Measurements from ENCODE around the gene DHRSX. TPM values are rescaled to one million over a fixed set of nuclear protein-coding genes. Genes with fewer than 3 reads are reported as not detected.
"Not testable (repeated sequence)": the region's sequence is repeated elsewhere in the genome, so short reads cannot be mapped to it uniquely, and the experiment has no call there.

DHRSX gene
- total and polyA plus RNA-seq, 7 experiments from 2014 or later: 15.0 to 26.2 (median 17.6) TPM

DNA sequence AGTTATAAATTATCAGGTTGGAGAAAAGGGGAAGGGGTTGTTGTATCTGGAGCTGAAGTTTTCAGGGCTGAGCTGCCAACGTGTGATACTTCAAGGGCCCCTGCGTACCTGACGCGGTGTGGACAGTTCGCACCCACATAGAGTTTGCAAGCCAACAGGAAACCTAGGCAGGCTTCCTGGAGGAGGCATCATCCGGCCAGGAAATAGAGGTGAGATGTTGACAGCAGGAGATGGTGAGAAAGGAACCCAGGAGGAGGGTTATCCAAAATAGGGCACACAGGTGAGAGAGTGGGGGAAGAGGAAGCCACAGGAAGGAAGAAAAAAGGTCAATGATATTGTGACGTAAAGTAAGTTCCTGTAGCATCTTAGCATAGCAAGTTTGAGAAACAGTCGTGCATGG is 127.2 kb downstream of the DHRSX start:
- Mint-ChIP-seq H3K27ac (peak overlapping the region in 3 of 9 donors; percentile 32 to 64 (median 34)), H3K9me3 (peaks cover 0 to 5% (median 0%) of the 10 kb centered on the region in 11 donors), H3K4me3 (peak overlapping the region in 1 of 10 donors; percentile 3), H3K4me1 (peaks cover 0 to 8% (median 6%) of the 10 kb centered on the region in 7 donors), H3K36me3 (peaks cover 15 to 58% (median 44%) of the 10 kb centered on the region in 5 donors), H3K27me3 (no peaks in the 10 kb centered on the region)
- Histone ChIP-seq H3K4me3 (ENCODE audit: low read length) (no peak overlapping the region), H3K27me3 (ENCODE audit: control insufficient read depth in 2 of 2, insufficient read depth in 2 of 2, low read length in 2 of 2) (no peaks in the 10 kb centered on the region), H3K27ac (ENCODE audit: low read depth, low read length) (no peak overlapping the region), H3K4me1 (ENCODE audit: control insufficient read depth in 2 of 2, insufficient read depth in 2 of 2, low read length in 2 of 2) (peaks cover 0 to 10% of the 10 kb centered on the region in 2 donors), H3K9me3 (ENCODE audit: control insufficient read depth in 2 of 3, low read length in 3 of 3) (no peaks in the 10 kb centered on the region), H3K36me3 (ENCODE audit: control insufficient read depth in 2 of 3, insufficient read depth in 3 of 3, low read length in 3 of 3) (peaks cover 0 to 6% (median 0%) of the 10 kb centered on the region in 3 experiments)
- intact Hi-C loops (cut with micrococcal nuclease): no loop called here
- CTCF ChIA-PET: no interaction called here
- DNase-seq (peak in 1 of 9 donors; percentile 11), ATAC-seq (no peak)
- POLR2A ChIA-PET: no interaction called here

GRCh38 chrX:2371026-2371711 is 129.6 kb downstream of the DHRSX start:
- Mint-ChIP-seq H3K27me3 (no peaks in the 10 kb centered on the region), H3K4me3 (no peak overlapping the region), H3K4me1 (peaks cover 0 to 6% (median 4%) of the 10 kb centered on the region in 7 donors), H3K27ac (no peak overlapping the region), H3K36me3 (peaks cover 15 to 55% (median 31%) of the 10 kb centered on the region in 5 donors), H3K9me3 (peaks cover 0 to 5% (median 0%) of the 10 kb centered on the region in 11 donors)
- ATAC-seq (no peak), DNase-seq (no peak)
- intact Hi-C loops (cut with micrococcal nuclease): no loop called here
- peaks cover 0 to 6% (median 0%) of the 10 kb centered on the region in 3 experiments for H3K36me3 ChIP-seq (ENCODE audit: control insufficient read depth in 2 of 3, insufficient read depth in 3 of 3, low read length in 3 of 3)
- H3K4me3 ChIP-seq (ENCODE audit: low read length): no peak overlapping the region
- H3K27ac ChIP-seq (ENCODE audit: low read depth, low read length): no peak overlapping the region
- H3K4me1 ChIP-seq (ENCODE audit: control insufficient read depth in 2 of 2, insufficient read depth in 2 of 2, low read length in 2 of 2): peaks cover 0 to 10% of the 10 kb centered on the region in 2 donors
- ChIA-PET CTCF (no interaction called here), POLR2A (no interaction called here)
- no peaks in the 10 kb centered on the region for H3K9me3 ChIP-seq (ENCODE audit: control insufficient read depth in 2 of 3, low read length in 3 of 3)
- no peaks in the 10 kb centered on the region for H3K27me3 ChIP-seq (ENCODE audit: control insufficient read depth in 2 of 2, insufficient read depth in 2 of 2, low read length in 2 of 2)

DNA sequence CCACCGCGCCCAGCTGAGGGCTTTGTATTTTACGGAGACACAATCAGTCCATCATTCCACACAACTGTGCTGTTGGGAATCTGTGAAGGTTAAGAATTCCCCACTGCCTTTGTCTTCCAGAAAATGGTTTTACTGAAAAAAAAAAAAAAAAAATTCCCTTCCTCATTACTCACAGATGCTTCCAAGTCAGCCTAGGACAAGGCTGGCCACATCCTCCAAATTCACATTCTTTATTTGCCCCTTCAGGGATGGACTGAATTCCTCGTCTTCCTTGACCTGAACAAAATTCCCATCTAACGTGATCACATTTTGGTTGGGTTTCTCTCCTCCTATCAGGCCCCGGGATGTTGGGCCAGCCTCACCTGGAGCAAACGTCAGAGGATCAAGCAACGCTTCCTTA is 130.3 kb downstream of the DHRSX start:
- Histone ChIP-seq H3K27ac (ENCODE audit: low read depth, low read length) (no peak overlapping the region), H3K27me3 (ENCODE audit: control insufficient read depth in 2 of 2, insufficient read depth in 2 of 2, low read length in 2 of 2) (no peaks in the 10 kb centered on the region), H3K4me3 (ENCODE audit: low read length) (no peak overlapping the region), H3K9me3 (ENCODE audit: control insufficient read depth in 2 of 3, low read length in 3 of 3) (no peaks in the 10 kb centered on the region), H3K4me1 (ENCODE audit: control insufficient read depth in 2 of 2, insufficient read depth in 2 of 2, low read length in 2 of 2) (peaks cover 0 to 10% of the 10 kb centered on the region in 2 donors), H3K36me3 (ENCODE audit: control insufficient read depth in 2 of 3, insufficient read depth in 3 of 3, low read length in 3 of 3) (peaks cover 0 to 6% (median 0%) of the 10 kb centered on the region in 3 experiments)
- Mint-ChIP-seq H3K27me3 (no peaks in the 10 kb centered on the region), H3K9me3 (peaks cover 0 to 9% (median 0%) of the 10 kb centered on the region in 11 donors), H3K4me1 (peaks cover 0 to 6% (median 4%) of the 10 kb centered on the region in 7 donors), H3K27ac (no peak overlapping the region), H3K4me3 (no peak overlapping the region), H3K36me3 (peaks cover 15 to 55% (median 31%) of the 10 kb centered on the region in 5 donors)
- DNase-seq (no peak), ATAC-seq (no peak)
- ChIA-PET POLR2A (no interaction called here), CTCF (no interaction called here)
- intact Hi-C loops (cut with micrococcal nuclease): no loop called here

DNA sequence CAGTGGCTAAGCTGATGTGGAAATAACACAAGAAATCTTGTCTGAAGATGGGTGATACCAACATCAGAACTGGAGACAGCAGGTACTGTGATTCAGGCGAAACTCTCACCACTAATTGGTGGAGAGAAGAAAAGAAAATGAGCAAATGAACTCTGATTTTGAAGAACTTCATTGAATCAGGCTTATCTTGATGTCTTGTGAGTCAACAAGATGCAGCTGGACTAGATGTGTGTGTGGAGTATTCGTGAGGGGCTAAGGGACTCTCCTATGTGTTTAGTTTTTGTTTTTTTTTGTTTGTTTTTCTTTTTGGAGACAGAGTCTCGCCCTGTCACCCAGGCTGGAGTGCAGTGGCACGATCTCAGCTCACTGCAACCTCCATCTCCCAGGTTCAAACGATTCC is 131.6 kb downstream of the DHRSX start:
- Mint-ChIP-seq H3K27me3 (no peaks in the 10 kb centered on the region), H3K36me3 (peaks cover 15 to 54% (median 38%) of the 10 kb centered on the region in 5 donors), H3K4me1 (peaks cover 0 to 6% (median 4%) of the 10 kb centered on the region in 7 donors), H3K9me3 (peaks cover 0 to 16% (median 4%) of the 10 kb centered on the region in 11 donors), H3K4me3 (no peak overlapping the region), H3K27ac (no peak overlapping the region)
- CTCF ChIA-PET: no interaction called here
- Histone ChIP-seq H3K27ac (ENCODE audit: low read depth, low read length) (no peak overlapping the region), H3K4me1 (ENCODE audit: control insufficient read depth in 2 of 2, insufficient read depth in 2 of 2, low read length in 2 of 2) (peaks cover 0 to 10% of the 10 kb centered on the region in 2 donors), H3K4me3 (ENCODE audit: low read length) (no peak overlapping the region), H3K36me3 (ENCODE audit: control insufficient read depth in 2 of 3, insufficient read depth in 3 of 3, low read length in 3 of 3) (peaks cover 0 to 6% (median 0%) of the 10 kb centered on the region in 3 experiments), H3K9me3 (ENCODE audit: control insufficient read depth in 2 of 3, low read length in 3 of 3) (no peaks in the 10 kb centered on the region), H3K27me3 (ENCODE audit: control insufficient read depth in 2 of 2, insufficient read depth in 2 of 2, low read length in 2 of 2) (no peaks in the 10 kb centered on the region)
- POLR2A ChIA-PET: no interaction called here
- ATAC-seq: no peak
- no peak for DNase-seq
- intact Hi-C loops (cut with micrococcal nuclease): no loop called here

- Mint-ChIP-seq H3K27me3 (no peaks in the 10 kb centered on the region), H3K36me3 (peaks cover 15 to 51% (median 44%) of the 10 kb centered on the region in 5 donors), H3K27ac (no peak overlapping the region), H3K9me3 (peaks cover 7 to 42% (median 20%) of the 10 kb centered on the region in 11 donors), H3K4me3 (no peak overlapping the region), H3K4me1 (peaks cover 0 to 21% (median 0%) of the 10 kb centered on the region in 7 donors)
- intact Hi-C loops (cut with micrococcal nuclease): no loop called here
- Histone ChIP-seq H3K27me3 (ENCODE audit: control insufficient read depth in 2 of 2, insufficient read depth in 2 of 2, low read length in 2 of 2) (no peaks in the 10 kb centered on the region), H3K4me3 (ENCODE audit: low read length) (no peak overlapping the region), H3K27ac (ENCODE audit: low read depth, low read length) (no peak overlapping the region), H3K36me3 (ENCODE audit: control insufficient read depth in 2 of 3, insufficient read depth in 3 of 3, low read length in 3 of 3) (no peaks in the 10 kb centered on the region), H3K9me3 (ENCODE audit: control insufficient read depth in 2 of 3, low read length in 3 of 3) (peaks cover 0 to 14% (median 0%) of the 10 kb centered on the region in 3 experiments), H3K4me1 (ENCODE audit: control insufficient read depth in 2 of 2, insufficient read depth in 2 of 2, low read length in 2 of 2) (no peaks in the 10 kb centered on the region)
- ChIA-PET CTCF (no interaction called here), POLR2A (no interaction called here)
- ATAC-seq (no peak), DNase-seq (no peak)
Measured at GRCh38 chrX:2360731-2361130, 140.0 kb downstream of the DHRSX start.

DNA sequence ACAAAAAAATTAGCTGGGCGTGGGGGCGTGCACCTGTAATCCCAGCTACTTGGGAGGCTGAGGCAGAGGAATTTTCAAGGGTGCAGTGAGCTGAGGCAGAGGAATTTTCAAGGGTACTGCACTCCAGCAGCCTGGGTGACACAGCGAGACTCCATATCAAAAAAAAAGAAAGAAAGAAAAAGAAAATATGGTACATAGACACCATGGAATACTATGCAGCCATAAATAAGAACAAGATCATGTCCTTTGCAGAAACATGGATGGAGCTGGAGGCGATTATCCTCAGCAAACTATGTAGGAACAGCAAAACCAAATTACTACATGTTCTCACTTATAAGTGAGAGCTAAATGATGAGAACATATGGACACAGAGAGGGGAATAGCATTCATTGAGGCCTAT is 141.3 kb downstream of the DHRSX start:
- H3K27ac Mint-ChIP-seq; H3K4me3 Mint-ChIP-seq; H3K36me3 ChIP-seq (ENCODE audit: control insufficient read depth in 2 of 3, insufficient read depth in 3 of 3, low read length in 3 of 3); H3K4me1 ChIP-seq (ENCODE audit: control insufficient read depth in 2 of 2, insufficient read depth in 2 of 2, low read length in 2 of 2); intact Hi-C loops (cut with micrococcal nuclease); POLR2A ChIA-PET; H3K4me3 ChIP-seq (ENCODE audit: low read length); H3K27ac ChIP-seq (ENCODE audit: low read depth, low read length); DNase-seq; H3K27me3 Mint-ChIP-seq; H3K27me3 ChIP-seq (ENCODE audit: control insufficient read depth in 2 of 2, insufficient read depth in 2 of 2, low read length in 2 of 2); ATAC-seq; CTCF ChIA-PET: not testable (repeated sequence)
- peaks cover 15 to 57% (median 51%) of the 10 kb centered on the region in 5 donors for H3K36me3 Mint-ChIP-seq
- peaks cover 0 to 14% (median 0%) of the 10 kb centered on the region in 3 experiments for H3K9me3 ChIP-seq (ENCODE audit: control insufficient read depth in 2 of 3, low read length in 3 of 3)
- H3K4me1 Mint-ChIP-seq: peaks cover 0 to 21% (median 0%) of the 10 kb centered on the region in 7 donors
- peaks cover 4 to 44% (median 18%) of the 10 kb centered on the region in 11 donors for H3K9me3 Mint-ChIP-seq

All from naive thymus-derived CD4-positive, alpha-beta T cell (primary cell).